Subcutaneous adipose tissue (tissue), 4 donors: ENCODE measurements around the gene RAB23. TPM values are rescaled to one million over a fixed set of nuclear protein-coding genes. Genes with fewer than 3 reads are reported as not detected.

ENCODE experiments used
- CTCF ChIP-seq: fragments of 450-650 bp; IDR thresholded peaks from one replicate; pipeline ENCODE4 v1.5.1; 2016; ENCODE audit warnings: low read depth, mild to moderate bottlenecking, control low read depth, antibody characterized with exemption, moderate library complexity
- total RNA-seq, 4 donors: library from RNA; depleted of rRNA; stranded (reverse); fragments of >200 nt; gene quantifications; one replicate each; pipeline ENCODE4 v1.1.0, GENCODE V29; 2016

RAB23 gene
- total RNA-seq, 4 donors from 2014 or later, result 6.8 to 24.6 (median 11.3) TPM

GRCh38 chr6:57198926-57199636, 23.0 kb downstream of the RAB23 start:
- TF ChIP-seq CTCF, result no peak

GRCh38 chr6:57195457-57195856, 26.6 kb downstream of the RAB23 start:
- no peak for TF ChIP-seq CTCF

GRCh38 chr6:57193177-57193576, 28.9 kb downstream of the RAB23 start:
- TF ChIP-seq CTCF, result no peak

GRCh38 chr6:57190140-57190539, 32.0 kb downstream of the RAB23 start:
- TF ChIP-seq CTCF, result no peak

GRCh38 chr6:57183336-57183735, 38.8 kb downstream of the RAB23 start:
- TF ChIP-seq CTCF, result no peak

- no peak for TF ChIP-seq CTCF
These were observed 40.1 kb downstream of the RAB23 start for GRCh38 chr6:57182017-57182432.

- no peak for TF ChIP-seq CTCF
These were observed 41.5 kb downstream of the RAB23 start for GRCh38 chr6:57180596-57180995.
